Lower leg skin (tissue), 3 donors: ENCODE results near the gene SLC25A39.

ENCODE experiments used
- CTCF ChIP-seq, 3 donors: fragments of 450-650 bp; IDR thresholded peaks; one replicate each; pipeline ENCODE4 v1.5.1; 2016; ENCODE audit warnings: antibody characterized with exemption in 3 of 3, mild to moderate bottlenecking in 3 of 3, moderate library complexity in 2 of 3
- POLR2A ChIP-seq, 2 donors: fragments of 450-650 bp; IDR thresholded peaks; one replicate each; pipeline ENCODE4 v1.6.1; 2016 to 2017; ENCODE audit warnings: antibody characterized with exemption in 2 of 2, mild to moderate bottlenecking in 1 of 2, moderate library complexity in 1 of 2

- TF ChIP-seq CTCF (IDR thresholded peaks at IDR 0.05) (no peak), POLR2A (IDR thresholded peaks at IDR 0.05) (no peak)
Measured at GRCh38 chr17:44346064-44346844, 21.6 kb upstream of the SLC25A39 start.
